ENCODE results near the gene ABCC11. TPM values are rescaled to one million over a fixed set of nuclear protein-coding genes. Genes with fewer than 3 reads are reported as not detected.

Gene ABCC11
- total RNA-seq, 1 donor from 2014 or later = 0.05 TPM

DNA sequence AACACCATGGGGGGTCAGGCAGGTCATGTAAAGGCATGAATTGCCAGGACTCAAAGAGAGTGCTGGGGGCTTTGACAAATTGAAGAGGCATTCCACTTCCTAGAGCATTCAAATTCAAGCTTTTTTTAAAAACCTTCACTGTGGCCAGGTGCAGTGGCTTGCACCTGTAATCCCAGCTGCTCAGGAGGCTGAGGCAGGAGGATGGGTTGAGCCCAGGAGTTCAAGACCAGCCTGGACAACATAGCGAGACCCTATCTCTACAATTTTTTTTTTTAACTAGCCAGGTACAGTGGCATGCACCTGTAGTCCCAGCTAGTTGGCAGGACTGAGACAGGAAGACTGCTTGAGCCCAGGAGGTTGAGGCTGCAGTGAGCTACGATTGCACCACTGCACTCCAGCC is 108.8 kb downstream of the ABCC11 start:
- H3K36me3 ChIP-seq = no peaks in the 10 kb centered on the region
- H3K4me1 ChIP-seq = peaks cover 29% of the 10 kb centered on the region
- H3K4me3 ChIP-seq = no peak overlapping the region
- TF ChIP-seq, protein P1, sequence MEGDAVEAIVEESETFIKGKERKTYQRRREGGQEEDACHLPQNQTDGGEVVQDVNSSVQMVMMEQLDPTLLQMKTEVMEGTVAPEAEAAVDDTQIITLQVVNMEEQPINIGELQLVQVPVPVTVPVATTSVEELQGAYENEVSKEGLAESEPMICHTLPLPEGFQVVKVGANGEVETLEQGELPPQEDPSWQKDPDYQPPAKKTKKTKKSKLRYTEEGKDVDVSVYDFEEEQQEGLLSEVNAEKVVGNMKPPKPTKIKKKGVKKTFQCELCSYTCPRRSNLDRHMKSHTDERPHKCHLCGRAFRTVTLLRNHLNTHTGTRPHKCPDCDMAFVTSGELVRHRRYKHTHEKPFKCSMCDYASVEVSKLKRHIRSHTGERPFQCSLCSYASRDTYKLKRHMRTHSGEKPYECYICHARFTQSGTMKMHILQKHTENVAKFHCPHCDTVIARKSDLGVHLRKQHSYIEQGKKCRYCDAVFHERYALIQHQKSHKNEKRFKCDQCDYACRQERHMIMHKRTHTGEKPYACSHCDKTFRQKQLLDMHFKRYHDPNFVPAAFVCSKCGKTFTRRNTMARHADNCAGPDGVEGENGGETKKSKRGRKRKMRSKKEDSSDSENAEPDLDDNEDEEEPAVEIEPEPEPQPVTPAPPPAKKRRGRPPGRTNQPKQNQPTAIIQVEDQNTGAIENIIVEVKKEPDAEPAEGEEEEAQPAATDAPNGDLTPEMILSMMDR (IDR thresholded peaks at IDR 0.05; ENCODE audit: borderline replicate concordance) = no peak
- DNase-seq = no peak
- intact Hi-C loops (cut with micrococcal nuclease) = no loop called here
- no peaks in the 10 kb centered on the region for H3K27me3 ChIP-seq (ENCODE audit: low read depth)
- no peak overlapping the region for H3K27ac ChIP-seq (replicated peaks)
- H3K9me3 ChIP-seq (replicated peaks) = no peaks in the 10 kb centered on the region

DNA sequence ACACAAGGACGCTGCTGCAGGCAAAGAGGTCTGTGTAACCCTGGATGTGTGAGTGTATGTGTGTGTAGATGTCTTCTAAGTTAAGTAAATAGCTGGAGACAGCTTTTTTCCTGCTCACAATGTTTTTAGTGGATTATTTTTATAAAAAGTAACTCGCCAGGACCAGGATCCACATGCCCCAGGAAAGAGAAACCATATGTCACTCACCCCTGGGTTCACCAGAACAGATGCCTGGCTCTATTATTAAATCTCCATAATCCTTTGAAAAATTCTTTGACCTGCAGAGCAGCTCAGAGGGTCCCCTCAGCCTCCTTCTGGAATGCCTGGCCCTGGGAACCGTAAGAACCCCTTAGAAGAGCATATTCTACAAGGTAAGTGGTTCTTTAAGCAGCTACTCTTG is 109.5 kb downstream of the ABCC11 start:
- Histone ChIP-seq H3K36me3 (no peaks in the 10 kb centered on the region), H3K27ac (replicated peaks) (no peak overlapping the region), H3K9me3 (replicated peaks) (no peaks in the 10 kb centered on the region), H3K4me1 (peaks cover 29% of the 10 kb centered on the region), H3K4me3 (no peak overlapping the region), H3K27me3 (ENCODE audit: low read depth) (no peaks in the 10 kb centered on the region)
- TF ChIP-seq, protein P1 (IDR thresholded peaks at IDR 0.05; ENCODE audit: borderline replicate concordance) = no peak
- intact Hi-C loops (cut with micrococcal nuclease) = no loop called here
- no peak for DNase-seq

- TF ChIP-seq, protein P1 (IDR thresholded peaks at IDR 0.05; ENCODE audit: borderline replicate concordance) = peak; percentile 27
- intact Hi-C loops (cut with micrococcal nuclease) = no loop called here
- Histone ChIP-seq H3K4me3 (no peak overlapping the region), H3K36me3 (no peaks in the 10 kb centered on the region), H3K4me1 (peaks cover 29% of the 10 kb centered on the region), H3K9me3 (replicated peaks) (no peaks in the 10 kb centered on the region), H3K27ac (replicated peaks) (peak overlapping the region; percentile 47), H3K27me3 (ENCODE audit: low read depth) (no peaks in the 10 kb centered on the region)
- no peak for DNase-seq
Measured at GRCh38 chr16:48136547-48137360, 110.6 kb downstream of the ABCC11 start.

- intact Hi-C loops (cut with micrococcal nuclease) = no loop called here
- TF ChIP-seq, protein P1 (IDR thresholded peaks at IDR 0.05; ENCODE audit: borderline replicate concordance) = no peak
Measured at GRCh38 chr16:48133455-48134211, 113.7 kb downstream of the ABCC11 start.

DNA sequence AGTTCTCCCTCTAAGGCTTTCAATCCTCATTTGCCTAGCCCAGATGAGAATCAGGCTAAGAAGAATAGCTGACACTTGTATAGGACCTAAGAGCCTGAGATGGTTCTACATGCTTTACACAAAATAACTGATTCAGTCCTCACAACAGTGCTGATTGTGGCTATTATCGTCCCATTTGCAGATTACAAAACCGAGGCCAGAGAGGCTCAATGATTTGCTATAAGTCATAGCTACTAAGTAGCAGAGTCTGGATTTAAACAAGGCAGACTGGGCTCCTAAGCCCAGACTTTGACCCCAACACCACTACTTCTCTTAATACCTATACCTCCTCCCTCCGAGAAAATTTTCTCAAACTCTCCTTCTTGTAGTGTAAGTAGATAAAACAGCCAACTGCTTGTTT is 114.6 kb downstream of the ABCC11 start:
- Histone ChIP-seq H3K36me3 (no peaks in the 10 kb centered on the region), H3K4me3 (no peak overlapping the region), H3K9me3 (replicated peaks) (no peaks in the 10 kb centered on the region), H3K27ac (replicated peaks) (no peak overlapping the region), H3K27me3 (ENCODE audit: low read depth) (no peaks in the 10 kb centered on the region), H3K4me1 (peaks cover 32% of the 10 kb centered on the region)
- TF ChIP-seq, protein P1 (IDR thresholded peaks at IDR 0.05; ENCODE audit: borderline replicate concordance) = no peak
- no peak for DNase-seq
- intact Hi-C loops (cut with micrococcal nuclease) = no loop called here

More at GRCh38 chr16:48133455-48134211, 113.7 kb downstream of the ABCC11 start:
- no peak overlapping the region for H3K4me3 ChIP-seq
- no peak for DNase-seq
- peaks cover 35% of the 10 kb centered on the region for H3K4me1 ChIP-seq
- no peaks in the 10 kb centered on the region for H3K9me3 ChIP-seq (replicated peaks)
- H3K27me3 ChIP-seq (ENCODE audit: low read depth) = no peaks in the 10 kb centered on the region
- H3K36me3 ChIP-seq = no peaks in the 10 kb centered on the region
- no peak overlapping the region for H3K27ac ChIP-seq (replicated peaks)

Measured in left ventricle myocardium inferior (tissue), 1 donor.